HG03103 (cell line): ENCODE results near the gene CERS4.
"Not testable (repeated sequence)": the region's sequence is repeated elsewhere in the genome, so short reads cannot be mapped to it uniquely, and the experiment has no call there.

Source experiments
- ATAC-seq: cut with Tn5 transposase; IDR thresholded peaks from one replicate; pipeline ENCODE4 v1.9.1; 2021; ENCODE audit warnings: low read depth; ENCODE audit not compliant: unreplicated experiment

CERS4 gene

GRCh38 chr19:8259142-8259921, 50.2 kb downstream of the CERS4 start:
- no peak for ATAC-seq

GRCh38 chr19:8259922-8260247, 50.7 kb downstream of the CERS4 start:
- ATAC-seq = no peak

DNA sequence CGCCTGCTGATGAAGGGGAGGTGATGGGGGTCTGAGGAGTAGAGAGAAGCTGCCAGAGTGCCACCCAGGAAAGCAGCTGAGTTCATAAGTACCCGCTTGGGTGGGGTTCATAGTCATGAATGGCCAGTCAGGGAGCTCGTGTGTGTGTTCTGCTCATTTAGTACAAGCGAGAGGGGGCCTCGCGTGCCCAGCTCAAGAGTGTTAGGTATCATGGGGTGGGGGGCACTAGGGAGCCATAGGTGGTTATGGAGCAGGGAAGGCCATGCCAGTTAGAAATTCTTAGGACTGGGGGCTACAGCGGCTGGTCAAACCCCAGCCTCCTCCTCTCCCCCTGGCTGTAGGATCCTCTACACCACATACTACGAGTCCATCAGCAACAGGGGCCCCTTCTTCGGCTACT, 52.2 kb downstream of the CERS4 start:
- no peak for ATAC-seq

DNA sequence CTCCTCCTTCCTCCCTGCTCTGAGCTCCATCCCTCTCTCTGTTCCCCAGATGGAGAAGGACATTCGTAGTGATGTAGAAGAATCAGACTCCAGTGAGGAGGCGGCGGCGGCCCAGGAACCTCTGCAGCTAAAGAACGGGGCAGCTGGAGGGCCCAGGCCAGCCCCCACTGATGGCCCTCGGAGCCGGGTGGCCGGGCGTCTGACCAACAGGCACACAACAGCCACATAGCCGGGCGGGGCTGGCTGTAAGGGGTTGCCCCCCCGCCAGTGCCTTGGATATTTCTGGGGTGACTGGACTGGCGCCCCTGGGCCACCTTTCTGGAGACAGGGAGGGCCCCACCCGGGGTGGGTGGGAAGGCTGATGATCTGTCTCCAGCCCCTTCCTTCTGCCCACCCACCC, 52.7 kb downstream of the CERS4 start:
- ATAC-seq = no peak

- ATAC-seq = no peak
Observed at GRCh38 chr19:8262431-8262830, 53.3 kb downstream of the CERS4 start.

DNA sequence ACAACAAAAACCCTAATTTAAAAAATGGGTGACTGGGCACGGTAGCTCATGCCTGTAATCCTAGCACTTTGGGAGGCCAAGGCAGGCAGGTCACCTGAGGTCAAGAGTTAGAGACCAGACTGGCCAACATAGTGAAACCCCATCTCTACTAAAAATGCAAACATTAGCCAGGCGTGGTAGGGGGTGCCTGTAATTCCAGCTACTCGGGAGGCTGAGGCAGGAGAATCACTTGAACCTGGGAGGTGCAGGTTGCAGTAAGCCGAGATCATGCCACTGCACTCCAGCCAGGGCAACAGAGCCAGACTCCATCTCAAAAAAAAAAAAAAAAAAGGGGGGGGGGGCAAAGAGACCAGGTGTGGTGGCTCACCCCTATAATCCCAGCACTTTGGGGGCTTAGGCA, 55.1 kb downstream of the CERS4 start:
- not testable (repeated sequence) for ATAC-seq

GRCh38 chr19:8265872-8266271, 56.7 kb downstream of the CERS4 start:
- ATAC-seq = no peak

GRCh38 chr19:8269724-8270123, 60.6 kb downstream of the CERS4 start:
- ATAC-seq = no peak

DNA sequence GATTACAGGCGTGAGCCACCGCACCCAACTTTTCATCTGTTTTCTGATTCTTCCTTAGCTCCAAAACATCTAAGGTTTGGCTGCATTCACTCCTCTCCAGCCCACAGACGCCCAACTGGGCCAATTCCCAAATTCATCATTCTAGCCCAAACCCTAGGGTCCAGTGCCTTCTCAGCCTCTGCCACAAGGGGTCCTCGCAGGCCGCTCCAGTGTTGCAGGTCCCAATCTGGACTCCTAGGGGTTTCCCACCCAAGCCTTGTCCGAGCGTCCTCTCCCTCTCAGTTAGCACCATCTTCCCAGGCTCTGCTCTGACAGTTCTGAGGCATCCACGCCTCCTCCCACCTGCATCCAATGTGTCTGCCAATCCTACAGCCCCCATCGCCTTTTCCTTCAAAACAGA, 67.3 kb downstream of the CERS4 start:
- ATAC-seq = not testable (repeated sequence)

DNA sequence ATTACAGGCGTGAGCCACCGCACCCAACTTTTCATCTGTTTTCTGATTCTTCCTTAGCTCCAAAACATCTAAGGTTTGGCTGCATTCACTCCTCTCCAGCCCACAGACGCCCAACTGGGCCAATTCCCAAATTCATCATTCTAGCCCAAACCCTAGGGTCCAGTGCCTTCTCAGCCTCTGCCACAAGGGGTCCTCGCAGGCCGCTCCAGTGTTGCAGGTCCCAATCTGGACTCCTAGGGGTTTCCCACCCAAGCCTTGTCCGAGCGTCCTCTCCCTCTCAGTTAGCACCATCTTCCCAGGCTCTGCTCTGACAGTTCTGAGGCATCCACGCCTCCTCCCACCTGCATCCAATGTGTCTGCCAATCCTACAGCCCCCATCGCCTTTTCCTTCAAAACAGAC, 82.2 kb downstream of the CERS4 start:
- not testable (repeated sequence) for ATAC-seq

- ATAC-seq = no peak
Observed at GRCh38 chr19:8302357-8302691, 93.2 kb downstream of the CERS4 start.

DNA sequence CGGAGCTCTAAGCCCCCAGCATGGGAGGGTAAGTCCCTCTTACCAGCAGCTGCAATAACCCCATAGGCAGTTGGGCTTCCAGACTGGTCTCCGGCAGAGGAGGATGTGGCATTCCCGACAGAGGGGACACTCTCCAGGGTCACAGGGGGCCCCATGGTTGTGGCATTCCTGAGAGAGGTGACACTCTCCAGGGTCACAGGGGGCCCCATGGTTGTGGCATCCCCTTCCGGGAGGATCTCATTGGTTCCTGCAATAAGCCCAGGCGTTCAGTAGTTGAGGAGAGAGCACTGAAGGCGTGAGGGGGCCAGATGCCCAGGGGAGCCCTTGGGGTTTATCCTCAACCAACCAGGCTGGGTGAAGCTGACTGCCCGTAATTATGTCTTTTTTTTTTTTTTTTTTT, 93.6 kb downstream of the CERS4 start:
- ATAC-seq = no peak

DNA sequence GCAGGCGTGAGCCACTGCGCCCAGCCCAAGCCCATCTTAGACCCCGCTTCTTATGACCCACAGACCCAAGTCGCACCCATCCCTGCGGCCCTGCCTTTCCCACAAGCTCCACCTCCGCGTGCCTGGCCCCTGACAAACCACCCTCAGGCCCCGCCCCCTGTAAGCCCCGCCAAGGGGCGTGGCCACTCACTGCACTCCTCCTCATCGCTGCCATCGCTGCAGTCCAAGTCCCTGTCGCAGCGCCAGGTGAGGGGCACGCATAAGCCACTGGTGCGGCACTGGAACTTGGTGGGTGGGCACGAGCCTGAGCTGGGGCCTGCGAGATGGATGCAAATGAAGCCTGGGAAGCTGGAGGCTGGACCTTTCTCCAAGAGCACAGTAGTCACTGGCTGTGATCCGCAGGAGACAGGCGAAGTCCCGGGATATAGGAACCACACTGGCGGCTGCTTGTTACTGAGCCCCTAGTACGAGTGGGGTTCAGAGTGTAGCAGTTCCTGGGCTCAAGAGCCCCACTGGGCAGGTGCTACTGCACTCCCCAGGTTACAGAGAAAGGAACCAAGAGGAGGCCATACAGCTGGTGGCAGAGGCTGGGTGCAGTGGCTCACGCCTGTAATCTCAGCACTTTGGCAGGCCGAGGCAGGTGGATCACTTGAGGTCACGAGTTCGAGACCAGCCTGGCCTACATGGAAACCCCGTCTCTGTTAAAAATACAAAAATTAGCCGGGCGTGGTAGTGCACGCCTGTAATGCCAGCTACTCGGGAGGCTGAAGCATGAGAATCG, 95.9 kb downstream of the CERS4 start:
- no peak for ATAC-seq

DNA sequence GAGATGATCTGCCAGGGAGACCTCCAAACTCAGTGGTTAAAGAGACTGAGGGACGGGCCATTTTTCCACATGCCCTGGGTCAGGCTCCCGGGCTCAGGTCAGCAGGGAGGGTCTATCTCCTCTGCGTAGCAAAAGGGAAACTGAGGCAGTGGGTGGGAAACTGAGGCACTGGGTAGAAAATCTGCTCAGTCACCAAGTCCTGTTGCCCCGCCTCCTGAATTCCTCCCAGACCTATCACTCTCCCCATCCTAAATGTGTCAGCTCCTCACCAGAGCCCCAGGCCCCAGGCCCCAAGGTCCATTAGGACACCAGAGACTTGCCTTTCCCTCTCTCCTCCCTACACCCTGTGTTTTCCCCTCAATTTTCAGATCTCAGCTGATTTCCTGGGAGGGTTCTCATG, 96.6 kb downstream of the CERS4 start:
- ATAC-seq = no peak

- ATAC-seq = no peak
Observed at GRCh38 chr19:8306235-8307054, 97.3 kb downstream of the CERS4 start.

- no peak for ATAC-seq
Observed at GRCh38 chr19:8307400-8307964, 98.3 kb downstream of the CERS4 start.

GRCh38 chr19:8307965-8308866, 99.0 kb downstream of the CERS4 start, which contains the start of gene CD320:
Gene CD320, minus strand, starts transcription at chr19:8308358. Its CDS starts 68 bp downstream, at chr19:8308290.
- no peak for ATAC-seq

- no peak for ATAC-seq
Observed at GRCh38 chr19:8308891-8309291, 99.7 kb downstream of the CERS4 start.

GRCh38 chr19:8310342-8311055, 101.3 kb downstream of the CERS4 start:
- no peak for ATAC-seq
